ENCODE data around the gene ATG2A.
A peak's percentile ranks its signal among the peaks of the same experiment; 100 is the strongest.

- peak; percentile 16 for TF ChIP-seq CTCF (IDR thresholded peaks at IDR 0.05; ENCODE audit: low read length)
- no peak for TF ChIP-seq EZH2 (optimal IDR thresholded peaks at IDR 0.05; ENCODE audit: low read depth, low read length)
These were observed 68.0 kb downstream of the ATG2A start for GRCh38 chr11:64848826-64849597.

Measured in MM.1S (cell line).